ENCODE data around the gene C9orf78.

- TF ChIP-seq POLR2A (IDR thresholded peaks at IDR 0.05) (peak; percentile 48), CTCF (IDR thresholded peaks at IDR 0.05) (peak in 1 of 4 experiments; percentile 4)
These were observed 49.3 kb upstream of the C9orf78 start for GRCh38 chr9:129884220-129885017.
